ENCODE results near the gene CGB8. TPM values are rescaled to one million over a fixed set of nuclear protein-coding genes. Genes with fewer than 3 reads are reported as not detected.
A peak's percentile ranks its signal among the peaks of the same experiment; 100 is the strongest.
"Not testable (repeated sequence)": the region's sequence is repeated elsewhere in the genome, so short reads cannot be mapped to it uniquely, and the experiment has no call there.

The CGB8 gene
- total RNA-seq, 6 donors from 2014 or later = not detected

GRCh38 chr19:49022116-49022515 lies 26.8 kb downstream of the CGB8 start:
- Histone ChIP-seq H3K4me1 (peaks cover 15 to 27% (median 24%) of the 10 kb centered on the region in 4 donors), H3K36me3 (no peaks in the 10 kb centered on the region), H3K4me3 (no peak overlapping the region), H3K27me3 (no peaks in the 10 kb centered on the region), H3K9me3 (no peaks in the 10 kb centered on the region), H3K27ac (no peak overlapping the region)
- ATAC-seq (ENCODE audit: low FRiP score in 2 of 2) (no peak), DNase-seq (no peak)
- 88 to 89% methylated on average over 9 of the region's 9 CpGs for WGBS, 2 donors
- TF ChIP-seq EP300 (IDR thresholded peaks at IDR 0.05) = no peak
- TF ChIP-seq POLR2AphosphoS5 (IDR thresholded peaks at IDR 0.05) = no peak
- no peak for TF ChIP-seq POLR2A (IDR thresholded peaks at IDR 0.05)
- no peak for TF ChIP-seq CTCF (IDR thresholded peaks at IDR 0.05)

- Histone ChIP-seq H3K4me1 (peaks cover 15 to 27% (median 24%) of the 10 kb centered on the region in 4 donors), H3K27ac (no peak overlapping the region), H3K9me3 (no peaks in the 10 kb centered on the region), H3K36me3 (peaks cover 0 to 2% (median under 1%) of the 10 kb centered on the region in 4 donors), H3K4me3 (no peak overlapping the region), H3K27me3 (no peaks in the 10 kb centered on the region)
- TF ChIP-seq POLR2AphosphoS5 (IDR thresholded peaks at IDR 0.05) = no peak
- no peak for TF ChIP-seq EP300 (IDR thresholded peaks at IDR 0.05)
- 46 to 52% methylated on average over 16 of the region's 16 CpGs for WGBS, 2 donors
- ATAC-seq (ENCODE audit: low FRiP score in 2 of 2) = no peak
- DNase-seq = no peak
Measured at GRCh38 chr19:49020931-49021895, 27.7 kb downstream of the CGB8 start.

GRCh38 chr19:49020342-49020741 lies 28.6 kb downstream of the CGB8 start:
- 81 to 91% methylated on average over 7 to 11 of the region's 11 CpGs for WGBS, 2 donors
- TF ChIP-seq POLR2AphosphoS5 (IDR thresholded peaks at IDR 0.05) = no peak
- no peak for TF ChIP-seq POLR2A (IDR thresholded peaks at IDR 0.05)
- TF ChIP-seq EP300 (IDR thresholded peaks at IDR 0.05) = no peak
- no peak for TF ChIP-seq CTCF (IDR thresholded peaks at IDR 0.05)
- DNase-seq = peak in 1 of 2 donors; percentile 38
- Histone ChIP-seq H3K27me3 (no peaks in the 10 kb centered on the region), H3K9me3 (no peaks in the 10 kb centered on the region), H3K27ac (no peak overlapping the region), H3K36me3 (peaks cover 0 to 10% (median 5%) of the 10 kb centered on the region in 4 donors), H3K4me3 (no peak overlapping the region), H3K4me1 (peaks cover 15 to 27% (median 24%) of the 10 kb centered on the region in 4 donors)
- ATAC-seq (ENCODE audit: low FRiP score in 2 of 2) = no peak

- TF ChIP-seq CTCF (IDR thresholded peaks at IDR 0.05) (peak in 1 of 6 experiments; percentile 37), POLR2A (IDR thresholded peaks at IDR 0.05) (no peak)
- H3K4me3 ChIP-seq = peak overlapping the region in 3 of 4 donors; percentile 46 to 60 (median 51)
- peak; percentile 77 to 84 for ATAC-seq (ENCODE audit: low FRiP score in 2 of 2)
Measured at GRCh38 chr19:49019242-49019932, 29.5 kb downstream of the CGB8 start.

GRCh38 chr19:49018388-49019241 lies 30.3 kb downstream of the CGB8 start:
- Histone ChIP-seq H3K36me3 (peaks cover 0 to 26% (median 10%) of the 10 kb centered on the region in 4 donors), H3K27ac (peak overlapping the region in 1 of 4 donors; percentile 37), H3K4me3 (peak overlapping the region; percentile 5 to 60 (median 48)), H3K4me1 (peaks cover 15 to 27% (median 24%) of the 10 kb centered on the region in 4 donors)
- DNase-seq (peak in 1 of 2 donors; percentile 88), ATAC-seq (ENCODE audit: low FRiP score in 2 of 2) (peak in 1 of 2 donors; percentile 57)
- not testable (repeated sequence) for H3K9me3 ChIP-seq, H3K27me3 ChIP-seq
- WGBS, 2 donors = 4 to 6% methylated on average over 36 to 49 of the region's 50 CpGs

More at GRCh38 chr19:49019242-49019932, 29.5 kb downstream of the CGB8 start:
- Histone ChIP-seq H3K27me3 (no peaks in the 10 kb centered on the region), H3K9me3 (no peaks in the 10 kb centered on the region), H3K36me3 (peaks cover 0 to 20% (median 10%) of the 10 kb centered on the region in 4 donors), H3K4me1 (peaks cover 15 to 27% (median 24%) of the 10 kb centered on the region in 4 donors), H3K27ac (peak overlapping the region in 1 of 4 donors; percentile 13)
- WGBS, 2 donors = 7 to 19% methylated on average over 14 to 41 of the region's 41 CpGs
- DNase-seq = peak; percentile 89 to 92

All from upper lobe of left lung (tissue), 6 donors.